Right renal cortex interstitium (tissue), 3 donors: ENCODE data around the gene UBASH3A. TPM values are rescaled to one million over a fixed set of nuclear protein-coding genes. Genes with fewer than 3 reads are reported as not detected.

ENCODE experiments used
- DNase-seq, 3 donors: peaks; one replicate each; pipeline ENCODE4 v3.0.0-alpha.2; 2013; ENCODE audit warnings: low read depth in 3 of 3, low spot score in 2 of 3
- polyA plus RNA-seq, 3 donors: library from polyadenylated mRNA; unstranded; fragments of 120-200 nt; gene quantifications; one replicate each; pipeline ENCODE4 v1.2.1, GENCODE V29; 2013; ENCODE audit not compliant: insufficient read length in 3 of 3

Gene UBASH3A
- polyA plus RNA-seq, 3 donors: 0.06 to 0.15 TPM; not detected in 1

GRCh38 chr21:42427809-42428419, 24.2 kb downstream of the UBASH3A start:
- no peak for DNase-seq

GRCh38 chr21:42429021-42429420, 25.3 kb downstream of the UBASH3A start:
- no peak for DNase-seq

- DNase-seq: no peak
These were observed 26.2 kb downstream of the UBASH3A start for GRCh38 chr21:42429856-42430255.

- no peak for DNase-seq
These were observed 26.8 kb downstream of the UBASH3A start for GRCh38 chr21:42430521-42430920.

GRCh38 chr21:42431196-42431595, 27.5 kb downstream of the UBASH3A start:
- no peak for DNase-seq

- no peak for DNase-seq
These were observed 29.0 kb downstream of the UBASH3A start for GRCh38 chr21:42432695-42433094.

- DNase-seq: no peak
These were observed 30.3 kb downstream of the UBASH3A start for GRCh38 chr21:42433946-42434551.

- no peak for DNase-seq
These were observed 31.2 kb downstream of the UBASH3A start for GRCh38 chr21:42434884-42435283.

GRCh38 chr21:42435401-42435800, 31.7 kb downstream of the UBASH3A start:
- no peak for DNase-seq

GRCh38 chr21:42435833-42436232, 32.1 kb downstream of the UBASH3A start:
- no peak for DNase-seq

GRCh38 chr21:42436914-42437313, 33.2 kb downstream of the UBASH3A start:
- no peak for DNase-seq

- no peak for DNase-seq
These were observed 34.1 kb downstream of the UBASH3A start for GRCh38 chr21:42437786-42438185.

- DNase-seq: no peak
These were observed 34.9 kb downstream of the UBASH3A start for GRCh38 chr21:42438316-42439205.

- DNase-seq: no peak
These were observed 35.8 kb downstream of the UBASH3A start for GRCh38 chr21:42439284-42440186.

GRCh38 chr21:42440187-42440792, 36.6 kb downstream of the UBASH3A start:
- DNase-seq: no peak

- no peak for DNase-seq
These were observed 38.3 kb downstream of the UBASH3A start for GRCh38 chr21:42441963-42442362.

GRCh38 chr21:42443181-42443785, 39.6 kb downstream of the UBASH3A start:
- no peak for DNase-seq

GRCh38 chr21:42443876-42444744, 40.4 kb downstream of the UBASH3A start:
- DNase-seq: no peak

- DNase-seq: no peak
These were observed 41.0 kb downstream of the UBASH3A start for GRCh38 chr21:42444745-42445059.
